ENCODE measurements around the gene ZNF83. TPM values are rescaled to one million over a fixed set of nuclear protein-coding genes. Genes with fewer than 3 reads are reported as not detected.
"Not testable (repeated sequence)": the region's sequence is repeated elsewhere in the genome, so short reads cannot be mapped to it uniquely, and the experiment has no call there.

ZNF83 gene
- total RNA-seq, 1 donor from 2014 or later = 45.6 TPM

GRCh38 chr19:52621376-52621775 lies 16.8 kb downstream of the ZNF83 start:
- no peak for DNase-seq (ENCODE audit: low read depth, low spot score)
- Mint-ChIP-seq H3K36me3 (ENCODE audit: low read depth) (peaks cover 44% of the 10 kb centered on the region), H3K4me3 (no peak overlapping the region), H3K27me3 (ENCODE audit: low read depth) (no peaks in the 10 kb centered on the region), H3K27ac (ENCODE audit: unreplicated experiment) (no peak overlapping the region), H3K4me1 (no peaks in the 10 kb centered on the region), H3K9me3 (peaks cover 8% of the 10 kb centered on the region)
- TF ChIP-seq CTCF (conservative IDR thresholded peaks at IDR 0.05) = no peak

- Mint-ChIP-seq H3K4me1 (no peaks in the 10 kb centered on the region), H3K9me3 (peaks cover 34% of the 10 kb centered on the region), H3K36me3 (ENCODE audit: low read depth) (peaks cover 74% of the 10 kb centered on the region), H3K27me3 (ENCODE audit: low read depth) (no peaks in the 10 kb centered on the region), H3K4me3 (no peak overlapping the region), H3K27ac (ENCODE audit: unreplicated experiment) (no peak overlapping the region)
- no peak for DNase-seq (ENCODE audit: low read depth, low spot score)
- no peak for TF ChIP-seq CTCF (conservative IDR thresholded peaks at IDR 0.05)
Observed at GRCh38 chr19:52613299-52613906, 24.8 kb downstream of the ZNF83 start.

GRCh38 chr19:52603558-52604207 lies 34.5 kb downstream of the ZNF83 start:
- H3K4me3 Mint-ChIP-seq = peak overlapping the region; percentile 19

GRCh38 chr19:52602941-52603340 lies 35.2 kb downstream of the ZNF83 start:
- peaks cover 14% of the 10 kb centered on the region for H3K36me3 Mint-ChIP-seq (ENCODE audit: low read depth)
- no peaks in the 10 kb centered on the region for H3K27me3 Mint-ChIP-seq (ENCODE audit: low read depth)
- peaks cover 25% of the 10 kb centered on the region for H3K4me1 Mint-ChIP-seq
- H3K9me3 Mint-ChIP-seq = peaks cover 2% of the 10 kb centered on the region
- H3K27ac Mint-ChIP-seq (ENCODE audit: unreplicated experiment) = no peak overlapping the region
- peak overlapping the region; percentile 91 for H3K4me3 Mint-ChIP-seq
- no peak for DNase-seq (ENCODE audit: low read depth, low spot score)
- no peak for TF ChIP-seq CTCF (conservative IDR thresholded peaks at IDR 0.05)

More at GRCh38 chr19:52603558-52604207, 34.5 kb downstream of the ZNF83 start:
- H3K27me3 Mint-ChIP-seq (ENCODE audit: low read depth) = no peaks in the 10 kb centered on the region
- peaks cover 16% of the 10 kb centered on the region for H3K36me3 Mint-ChIP-seq (ENCODE audit: low read depth)
- DNase-seq (ENCODE audit: low read depth, low spot score) = no peak
- H3K9me3 Mint-ChIP-seq = peaks cover 4% of the 10 kb centered on the region
- H3K27ac Mint-ChIP-seq (ENCODE audit: unreplicated experiment) = no peak overlapping the region
- peaks cover 25% of the 10 kb centered on the region for H3K4me1 Mint-ChIP-seq
- no peak for TF ChIP-seq CTCF (conservative IDR thresholded peaks at IDR 0.05)

- H3K27me3 Mint-ChIP-seq (ENCODE audit: low read depth); H3K27ac Mint-ChIP-seq (ENCODE audit: unreplicated experiment); DNase-seq (ENCODE audit: low read depth, low spot score); H3K9me3 Mint-ChIP-seq: not testable (repeated sequence)
- peaks cover 25% of the 10 kb centered on the region for H3K4me1 Mint-ChIP-seq
- peaks cover 20% of the 10 kb centered on the region for H3K36me3 Mint-ChIP-seq (ENCODE audit: low read depth)
- peak overlapping the region; percentile 91 for H3K4me3 Mint-ChIP-seq
- TF ChIP-seq CTCF (conservative IDR thresholded peaks at IDR 0.05) = peak; percentile 39
Observed at GRCh38 chr19:52601974-52602366, 36.2 kb downstream of the ZNF83 start.
